ENCODE data around the gene PTGR2.
"Not testable (repeated sequence)": the region's sequence is repeated elsewhere in the genome, so short reads cannot be mapped to it uniquely, and the experiment has no call there.

PTGR2 gene

GRCh38 chr14:73887694-73888459 lies 36.2 kb downstream of the PTGR2 start:
- DNase-seq, result no peak

- DNase-seq, result no peak
These were observed 36.8 kb downstream of the PTGR2 start for GRCh38 chr14:73888460-73888725.

- DNase-seq, result no peak
These were observed 37.3 kb downstream of the PTGR2 start for GRCh38 chr14:73888971-73889370.

- no peak for DNase-seq
These were observed 37.7 kb downstream of the PTGR2 start for GRCh38 chr14:73889376-73889775.

GRCh38 chr14:73894180-73894687 lies 42.6 kb downstream of the PTGR2 start:
- DNase-seq, result not testable (repeated sequence)

GRCh38 chr14:73895939-73896338 lies 44.3 kb downstream of the PTGR2 start:
- DNase-seq, result no peak

- DNase-seq, result no peak
These were observed 44.9 kb downstream of the PTGR2 start for GRCh38 chr14:73896521-73896920.

GRCh38 chr14:73903028-73903427 lies 51.4 kb downstream of the PTGR2 start:
- DNase-seq, result no peak

- DNase-seq, result no peak
These were observed 58.0 kb downstream of the PTGR2 start for GRCh38 chr14:73909681-73910080.

- DNase-seq, result no peak
These were observed 61.6 kb downstream of the PTGR2 start for GRCh38 chr14:73913256-73913655.

- no peak for DNase-seq
These were observed 64.7 kb downstream of the PTGR2 start for GRCh38 chr14:73916324-73916723.

GRCh38 chr14:73919457-73919856 lies 67.8 kb downstream of the PTGR2 start:
- not testable (repeated sequence) for DNase-seq

- no peak for DNase-seq
These were observed 72.7 kb downstream of the PTGR2 start for GRCh38 chr14:73924337-73924736.
